Measurements from ENCODE around the gene CHCT1.
"Not testable (repeated sequence)": the region's sequence is repeated elsewhere in the genome, so short reads cannot be mapped to it uniquely, and the experiment has no call there.

CHCT1 gene

DNA sequence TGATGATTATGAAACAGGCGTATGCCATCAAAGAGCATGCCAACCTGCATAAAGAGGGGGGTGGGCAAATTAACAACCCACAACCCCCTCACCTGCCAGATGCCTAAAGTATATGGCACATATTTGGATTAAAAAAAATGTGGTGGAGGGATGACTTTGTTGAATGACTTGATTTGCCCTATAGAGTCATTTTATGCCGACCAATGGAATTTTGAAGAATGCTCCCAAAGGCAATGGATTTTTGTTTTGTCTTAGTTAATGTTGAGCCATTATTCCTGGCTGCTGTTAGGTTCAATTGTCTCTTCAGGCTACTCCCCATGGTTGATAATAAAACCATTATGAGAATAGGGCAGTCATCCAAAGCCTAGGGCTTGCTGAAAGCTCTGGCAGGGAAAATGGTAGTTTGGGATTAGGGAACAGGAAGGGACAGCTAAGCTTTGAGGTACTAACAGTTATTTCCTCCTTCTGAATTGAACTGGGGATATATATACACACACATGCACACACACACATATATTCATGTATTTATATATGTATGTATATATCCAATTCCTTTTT, 5.8 kb upstream of the CHCT1 start:
- H3K27me3 Mint-ChIP-seq (ENCODE audit: low read depth) = peaks cover 10% of the 10 kb centered on the region
- H3K9me3 Mint-ChIP-seq = no peaks in the 10 kb centered on the region
- H3K27ac Mint-ChIP-seq = no peak overlapping the region
- peaks cover 4% of the 10 kb centered on the region for H3K4me1 Mint-ChIP-seq (ENCODE audit: low read depth)
- DNase-seq (ENCODE audit: low spot score) = no peak
- no peak overlapping the region for H3K4me3 Mint-ChIP-seq
- H3K36me3 Mint-ChIP-seq (ENCODE audit: low read depth) = no peaks in the 10 kb centered on the region

- H3K27ac Mint-ChIP-seq, H3K4me3 Mint-ChIP-seq: not testable (repeated sequence)
Measured at GRCh38 chr17:60419003-60419402, 3.3 kb upstream of the CHCT1 start.

GRCh38 chr17:60419875-60420274, 2.4 kb upstream of the CHCT1 start:
- not testable (repeated sequence) for H3K36me3 Mint-ChIP-seq (ENCODE audit: low read depth); DNase-seq (ENCODE audit: low spot score); H3K27ac Mint-ChIP-seq; H3K4me3 Mint-ChIP-seq; H3K27me3 Mint-ChIP-seq (ENCODE audit: low read depth); H3K9me3 Mint-ChIP-seq; H3K4me1 Mint-ChIP-seq (ENCODE audit: low read depth)

More at GRCh38 chr17:60419003-60419402, 3.3 kb upstream of the CHCT1 start:
- not testable (repeated sequence) for H3K4me1 Mint-ChIP-seq (ENCODE audit: low read depth); H3K27me3 Mint-ChIP-seq (ENCODE audit: low read depth); H3K9me3 Mint-ChIP-seq; DNase-seq (ENCODE audit: low spot score); H3K36me3 Mint-ChIP-seq (ENCODE audit: low read depth)

DNA sequence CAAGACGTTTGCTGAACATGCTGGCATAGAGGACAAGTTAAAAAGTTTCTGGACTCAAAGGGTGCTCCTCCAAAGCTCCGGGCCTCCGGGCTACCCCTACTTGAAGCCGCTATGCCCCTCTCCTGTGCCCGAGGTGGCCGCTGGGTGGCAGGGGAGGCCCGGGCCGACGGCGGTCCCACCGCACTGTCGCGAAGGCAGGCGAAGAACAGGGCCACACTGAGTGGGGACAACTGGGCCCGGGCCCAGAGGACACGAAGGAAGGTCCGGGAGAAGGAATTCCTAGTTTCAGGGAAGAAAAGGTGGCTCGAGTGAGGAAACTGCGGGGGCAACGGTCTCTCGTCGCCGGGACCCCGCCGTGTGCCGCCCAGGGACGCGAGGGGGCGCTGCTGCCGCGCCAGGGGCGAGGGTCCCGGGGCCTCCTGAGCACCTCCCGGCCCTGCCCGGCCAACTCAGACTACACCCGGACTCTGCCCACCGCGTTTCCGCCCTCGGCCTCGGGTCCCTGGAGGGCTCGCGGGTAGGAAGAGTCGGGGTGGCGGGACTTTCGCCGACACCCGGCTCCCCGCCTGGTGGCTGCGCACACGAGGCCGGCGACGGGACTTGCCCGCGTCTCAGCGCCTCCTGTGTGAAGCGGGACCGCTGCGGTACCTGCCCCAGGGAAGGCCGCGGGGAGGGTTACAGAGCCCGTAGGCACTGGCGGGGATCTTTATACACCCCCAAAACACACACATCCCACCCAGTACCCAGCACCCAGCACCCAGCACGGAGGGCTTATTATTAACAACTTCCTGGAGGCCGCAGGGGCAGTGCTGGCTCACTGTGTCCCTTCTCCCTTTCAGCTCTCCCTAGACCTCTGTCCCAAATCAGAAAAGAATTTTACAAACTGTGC, 772 bp upstream of the CHCT1 start:
- H3K36me3 Mint-ChIP-seq (ENCODE audit: low read depth) = no peaks in the 10 kb centered on the region
- peaks cover 4% of the 10 kb centered on the region for H3K4me1 Mint-ChIP-seq (ENCODE audit: low read depth)
- DNase-seq (ENCODE audit: low spot score) = peak; percentile 65
- peak overlapping the region; percentile 77 for H3K4me3 Mint-ChIP-seq
- H3K27ac Mint-ChIP-seq = peak overlapping the region; percentile 80
- peaks cover 4% of the 10 kb centered on the region for H3K27me3 Mint-ChIP-seq (ENCODE audit: low read depth)
- H3K9me3 Mint-ChIP-seq = no peaks in the 10 kb centered on the region

DNA sequence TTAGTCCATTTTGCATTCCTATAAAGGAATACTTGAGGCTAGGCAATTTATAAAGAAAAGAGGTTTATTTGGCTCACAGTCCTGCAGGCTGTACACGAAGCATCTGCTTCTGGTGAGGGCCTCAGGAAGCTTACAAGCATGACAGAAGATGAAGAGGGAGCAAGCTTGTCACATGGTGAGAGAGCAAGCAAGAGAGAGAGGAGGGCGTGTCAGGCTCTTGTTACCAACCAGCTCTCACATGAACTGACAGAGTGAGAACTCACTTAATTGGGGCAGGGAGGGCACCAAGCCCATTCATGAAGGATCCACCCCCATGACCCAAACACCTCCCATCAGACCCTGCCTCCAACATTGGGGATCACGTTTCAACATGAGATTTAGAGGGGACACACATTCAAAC, 1.6 kb downstream of the CHCT1 start:
- DNase-seq (ENCODE audit: low spot score) = no peak
- Mint-ChIP-seq H3K27me3 (ENCODE audit: low read depth) (peaks cover 9% of the 10 kb centered on the region), H3K27ac (no peak overlapping the region), H3K36me3 (ENCODE audit: low read depth) (no peaks in the 10 kb centered on the region), H3K4me3 (no peak overlapping the region), H3K9me3 (no peaks in the 10 kb centered on the region), H3K4me1 (ENCODE audit: low read depth) (peaks cover 4% of the 10 kb centered on the region)

DNA sequence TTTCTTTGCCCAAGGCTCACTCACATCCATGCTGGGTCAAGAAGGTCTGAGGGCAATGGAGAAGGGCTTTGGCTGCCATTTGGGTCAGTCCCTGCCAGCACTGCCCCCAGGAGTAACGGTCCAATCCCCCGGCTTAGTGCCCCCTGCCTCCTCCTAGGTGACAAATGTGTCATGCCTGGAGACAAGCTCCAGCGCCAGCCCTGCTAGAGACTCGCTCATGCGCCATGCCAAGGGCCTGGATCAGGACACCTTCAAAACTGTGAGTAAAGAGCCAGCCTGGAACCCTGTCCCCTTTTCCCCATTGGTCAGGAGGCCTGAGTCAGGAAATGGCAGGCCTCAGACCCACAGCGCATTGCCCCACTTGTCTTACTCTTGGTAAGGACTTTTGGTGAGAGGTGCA, 3.3 kb downstream of the CHCT1 start:
- H3K36me3 Mint-ChIP-seq (ENCODE audit: low read depth) = no peaks in the 10 kb centered on the region
- DNase-seq (ENCODE audit: low spot score) = no peak
- H3K4me3 Mint-ChIP-seq = no peak overlapping the region
- H3K9me3 Mint-ChIP-seq = no peaks in the 10 kb centered on the region
- peaks cover 4% of the 10 kb centered on the region for H3K4me1 Mint-ChIP-seq (ENCODE audit: low read depth)
- no peak overlapping the region for H3K27ac Mint-ChIP-seq
- peaks cover 9% of the 10 kb centered on the region for H3K27me3 Mint-ChIP-seq (ENCODE audit: low read depth)

GRCh38 chr17:60426596-60426995, 4.3 kb downstream of the CHCT1 start:
- Mint-ChIP-seq H3K27ac (no peak overlapping the region), H3K4me3 (no peak overlapping the region), H3K9me3 (no peaks in the 10 kb centered on the region), H3K27me3 (ENCODE audit: low read depth) (peaks cover 10% of the 10 kb centered on the region), H3K4me1 (ENCODE audit: low read depth) (no peaks in the 10 kb centered on the region), H3K36me3 (ENCODE audit: low read depth) (no peaks in the 10 kb centered on the region)
- DNase-seq (ENCODE audit: low spot score) = no peak

DNA sequence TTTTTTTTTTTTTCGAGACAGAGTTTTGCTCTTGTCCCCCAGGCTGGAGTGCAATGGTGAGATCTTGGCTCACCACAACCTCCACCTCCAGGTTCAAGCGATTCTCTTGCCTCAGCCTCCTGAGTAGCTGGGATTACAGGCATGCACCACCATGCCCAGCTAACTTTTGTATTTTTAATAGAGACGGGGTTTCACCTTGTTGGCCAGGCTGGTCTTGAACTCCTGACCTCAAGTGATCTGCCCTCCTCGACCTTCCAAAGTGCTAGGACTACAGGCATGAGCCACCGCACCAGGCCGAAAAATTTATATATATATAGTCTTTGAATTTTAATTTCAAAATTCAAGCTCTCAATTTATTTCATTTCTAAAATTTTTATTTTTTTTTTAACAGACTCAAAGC, 6.2 kb downstream of the CHCT1 start:
- H3K9me3 Mint-ChIP-seq; H3K36me3 Mint-ChIP-seq (ENCODE audit: low read depth); H3K4me1 Mint-ChIP-seq (ENCODE audit: low read depth); DNase-seq (ENCODE audit: low spot score); H3K27ac Mint-ChIP-seq; H3K4me3 Mint-ChIP-seq: not testable (repeated sequence)
- H3K27me3 Mint-ChIP-seq (ENCODE audit: low read depth) = peaks cover 17% of the 10 kb centered on the region

DNA sequence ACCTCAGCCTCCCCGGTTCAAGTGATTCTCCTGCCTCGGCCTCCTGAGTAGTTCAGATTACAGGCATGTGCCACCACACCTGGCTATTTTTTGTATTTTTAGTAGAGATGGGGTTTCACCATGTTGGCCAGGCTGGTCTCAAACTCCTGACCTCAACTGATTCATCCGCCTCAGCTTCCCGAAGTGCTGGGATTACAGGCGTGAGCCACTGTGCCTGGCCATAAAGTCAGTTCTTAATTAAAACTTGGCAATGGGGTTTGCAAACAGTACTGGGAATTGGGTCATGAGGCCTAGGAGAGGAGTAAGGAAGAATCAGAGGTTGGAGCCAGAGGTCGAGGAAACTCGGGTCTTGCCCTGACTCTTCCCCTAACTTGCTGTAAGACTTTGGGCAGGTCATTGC, 8.3 kb downstream of the CHCT1 start:
- DNase-seq (ENCODE audit: low spot score) = not testable (repeated sequence)

DNA sequence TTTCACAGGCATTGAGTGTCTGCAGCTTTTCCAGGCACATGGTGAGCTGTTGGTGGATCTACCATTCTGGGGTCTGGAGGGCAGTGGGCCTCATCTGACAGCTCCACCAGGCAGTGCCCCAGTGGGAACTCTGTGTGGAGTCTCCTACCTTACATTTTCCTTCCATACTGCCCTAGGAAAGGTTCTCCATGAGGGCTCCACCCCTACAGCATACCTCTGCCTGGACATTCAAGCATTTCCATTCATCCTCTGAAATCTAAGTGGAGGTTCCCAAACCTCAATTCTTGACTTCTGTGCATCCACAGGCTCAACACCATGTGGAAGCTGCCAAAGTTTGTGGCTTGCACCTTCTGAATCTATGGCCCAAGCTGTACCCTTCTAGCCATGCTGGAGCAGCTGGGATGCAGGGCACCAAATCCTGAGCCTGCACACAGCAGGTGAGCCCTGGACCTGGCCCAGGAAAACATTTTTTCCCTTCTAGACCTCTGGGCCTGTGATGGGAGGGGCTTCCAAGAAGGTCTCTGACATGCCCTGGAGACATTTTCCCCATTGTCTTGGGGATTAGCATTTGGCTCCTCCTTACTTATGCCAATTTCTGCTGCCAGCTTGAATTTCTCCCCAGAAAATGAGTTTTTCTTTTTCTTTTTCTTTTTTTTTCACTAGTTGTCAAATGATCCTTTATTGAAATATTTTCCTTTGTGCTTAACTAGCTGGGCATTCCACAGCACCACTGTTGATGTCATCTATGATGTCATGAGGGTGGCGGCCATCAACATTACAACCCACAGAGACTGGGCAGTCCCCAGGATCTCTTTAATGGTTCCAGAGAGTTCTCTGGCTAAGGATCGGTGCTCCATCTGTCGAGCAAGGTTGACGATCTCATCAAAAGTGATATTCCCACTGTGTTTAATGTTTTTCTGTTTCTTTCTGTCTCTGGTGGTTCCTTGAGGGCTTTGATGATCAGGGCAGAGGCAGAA, 11.0 kb downstream of the CHCT1 start:
- not testable (repeated sequence) for H3K36me3 Mint-ChIP-seq (ENCODE audit: low read depth); H3K4me3 Mint-ChIP-seq; H3K4me1 Mint-ChIP-seq (ENCODE audit: low read depth); H3K9me3 Mint-ChIP-seq; H3K27ac Mint-ChIP-seq; DNase-seq (ENCODE audit: low spot score)
- H3K27me3 Mint-ChIP-seq (ENCODE audit: low read depth) = peaks cover 14% of the 10 kb centered on the region

More for the DNA sequence above, 8.3 kb downstream of the CHCT1 start:
- H3K36me3 Mint-ChIP-seq (ENCODE audit: low read depth); H3K9me3 Mint-ChIP-seq; H3K4me3 Mint-ChIP-seq; H3K27ac Mint-ChIP-seq; H3K4me1 Mint-ChIP-seq (ENCODE audit: low read depth): not testable (repeated sequence)
- H3K27me3 Mint-ChIP-seq (ENCODE audit: low read depth) = peaks cover 22% of the 10 kb centered on the region

DNA sequence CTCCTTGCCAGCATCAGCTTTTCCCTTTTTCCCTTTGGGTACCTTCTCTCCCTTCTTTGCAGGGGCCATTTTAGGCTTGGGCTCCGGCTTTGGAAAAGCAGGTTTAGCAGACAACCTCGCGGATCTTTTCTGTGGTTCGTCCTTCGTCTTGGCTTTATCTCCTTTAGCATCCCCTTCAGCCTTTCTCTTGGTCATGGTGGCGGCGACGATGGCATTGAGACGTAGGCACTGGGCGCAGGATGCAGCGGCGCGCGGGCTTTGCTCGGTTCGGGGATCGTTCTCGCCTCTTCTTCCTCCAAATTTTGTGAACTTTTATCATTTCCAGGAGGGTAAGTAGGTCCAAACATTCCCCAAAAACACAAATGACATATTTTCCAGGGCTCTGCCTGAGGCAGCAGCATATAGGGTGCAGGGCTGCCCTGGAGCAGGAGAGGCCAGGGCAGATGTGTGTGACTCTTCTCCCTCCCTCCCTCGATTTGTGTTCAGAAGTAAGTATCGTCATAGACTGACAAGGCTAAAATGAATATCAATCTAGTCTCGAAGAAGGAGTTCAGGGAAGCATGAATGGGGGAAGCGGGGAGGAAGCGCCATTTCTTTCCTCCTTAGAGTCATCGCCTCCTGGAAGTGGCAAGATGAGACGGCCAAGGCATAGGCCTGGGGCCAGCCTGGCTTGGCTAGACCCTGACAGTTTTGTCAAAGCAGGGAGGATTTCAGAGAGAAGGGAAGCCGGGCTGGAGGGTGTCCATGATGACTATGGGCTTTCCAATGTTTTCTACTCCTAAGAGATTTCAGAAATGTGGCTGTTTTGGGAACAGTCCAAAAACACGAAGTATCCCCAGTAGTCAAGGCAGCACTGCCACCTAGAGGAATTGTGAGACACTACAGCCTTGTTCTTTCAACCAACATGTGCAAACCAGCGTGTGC, 13.2 kb downstream of the CHCT1 start:
- H3K4me1 Mint-ChIP-seq (ENCODE audit: low read depth) = peaks cover 1% of the 10 kb centered on the region
- peaks cover 3% of the 10 kb centered on the region for H3K9me3 Mint-ChIP-seq
- H3K27me3 Mint-ChIP-seq (ENCODE audit: low read depth) = peaks cover 13% of the 10 kb centered on the region
- peak; percentile 28 for DNase-seq (ENCODE audit: low spot score)
- no peaks in the 10 kb centered on the region for H3K36me3 Mint-ChIP-seq (ENCODE audit: low read depth)
- no peak overlapping the region for H3K4me3 Mint-ChIP-seq
- no peak overlapping the region for H3K27ac Mint-ChIP-seq

- H3K36me3 Mint-ChIP-seq (ENCODE audit: low read depth) = no peaks in the 10 kb centered on the region
- no peak overlapping the region for H3K27ac Mint-ChIP-seq
- no peak for DNase-seq (ENCODE audit: low spot score)
Measured at GRCh38 chr17:60436676-60437075, 14.4 kb downstream of the CHCT1 start.

DNA sequence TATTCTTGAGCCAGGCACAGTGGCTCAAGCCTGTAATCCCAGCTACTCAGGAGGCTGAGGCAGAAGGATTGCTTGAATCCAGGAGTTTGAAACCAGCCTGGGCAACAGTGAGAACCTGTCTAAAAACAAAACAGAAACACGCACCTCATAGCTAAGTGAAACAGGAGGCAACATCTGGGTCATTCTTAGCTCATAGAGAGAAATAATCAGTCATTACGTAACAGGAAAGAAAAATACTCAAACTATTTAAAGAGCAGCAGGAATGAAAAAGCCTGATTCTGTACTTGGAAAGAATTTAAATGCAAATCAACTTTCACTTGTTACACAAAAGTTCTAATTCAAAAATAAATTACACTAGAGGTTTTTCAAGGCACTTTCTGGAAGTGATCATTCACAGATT, 17.2 kb downstream of the CHCT1 start:
- H3K36me3 Mint-ChIP-seq (ENCODE audit: low read depth) = no peaks in the 10 kb centered on the region
- no peak overlapping the region for H3K4me3 Mint-ChIP-seq
- DNase-seq (ENCODE audit: low spot score) = no peak
- H3K27ac Mint-ChIP-seq = no peak overlapping the region
- peaks cover 1% of the 10 kb centered on the region for H3K4me1 Mint-ChIP-seq (ENCODE audit: low read depth)
- no peaks in the 10 kb centered on the region for H3K9me3 Mint-ChIP-seq
- peaks cover 1% of the 10 kb centered on the region for H3K27me3 Mint-ChIP-seq (ENCODE audit: low read depth)

More at GRCh38 chr17:60436676-60437075, 14.4 kb downstream of the CHCT1 start:
- Mint-ChIP-seq H3K4me3 (no peak overlapping the region), H3K27me3 (ENCODE audit: low read depth) (peaks cover 11% of the 10 kb centered on the region), H3K4me1 (ENCODE audit: low read depth) (peaks cover 1% of the 10 kb centered on the region), H3K9me3 (peaks cover 3% of the 10 kb centered on the region)

Data from T-helper 2 cell treated with Interferon-gamma antibody and Interleukin-4, amounts not matched to agents 5 μg/mL and 100 μg/mL, for 36 hours (primary cell).